Measurements from ENCODE around the gene COG7.

DNA sequence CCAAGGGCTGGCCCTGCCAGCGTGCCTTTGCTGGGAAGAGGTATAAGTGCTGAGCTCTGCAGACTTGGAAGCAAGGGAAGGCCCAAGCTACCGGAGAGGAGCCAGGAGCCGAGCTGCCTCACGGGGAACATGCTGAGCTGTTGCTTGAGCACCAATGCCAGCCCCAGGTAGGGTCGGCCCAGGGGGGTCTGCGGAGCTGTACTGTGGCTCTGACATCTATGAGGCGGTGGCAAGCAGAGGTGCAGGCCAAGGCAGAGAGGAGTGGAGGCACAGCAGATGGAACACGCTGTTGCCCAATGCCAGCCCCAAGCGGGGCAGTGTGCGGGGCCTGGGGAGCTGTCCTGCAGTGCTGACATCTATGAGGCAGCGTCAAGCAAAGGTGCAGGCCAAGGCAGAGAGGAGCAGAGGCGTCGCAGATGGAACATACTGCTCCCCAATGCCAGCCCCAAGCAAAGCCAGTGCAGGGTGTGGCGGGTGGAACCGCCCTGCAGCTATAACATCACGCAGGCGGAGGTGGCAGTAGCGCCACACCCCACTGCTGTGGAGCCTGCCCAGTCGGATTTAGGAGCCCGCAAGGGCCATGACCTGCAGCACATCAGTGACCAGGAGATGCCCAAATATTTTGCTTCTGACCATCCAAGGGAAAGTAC, 47.3 kb upstream of the COG7 start:
- TF ChIP-seq, protein P1, sequence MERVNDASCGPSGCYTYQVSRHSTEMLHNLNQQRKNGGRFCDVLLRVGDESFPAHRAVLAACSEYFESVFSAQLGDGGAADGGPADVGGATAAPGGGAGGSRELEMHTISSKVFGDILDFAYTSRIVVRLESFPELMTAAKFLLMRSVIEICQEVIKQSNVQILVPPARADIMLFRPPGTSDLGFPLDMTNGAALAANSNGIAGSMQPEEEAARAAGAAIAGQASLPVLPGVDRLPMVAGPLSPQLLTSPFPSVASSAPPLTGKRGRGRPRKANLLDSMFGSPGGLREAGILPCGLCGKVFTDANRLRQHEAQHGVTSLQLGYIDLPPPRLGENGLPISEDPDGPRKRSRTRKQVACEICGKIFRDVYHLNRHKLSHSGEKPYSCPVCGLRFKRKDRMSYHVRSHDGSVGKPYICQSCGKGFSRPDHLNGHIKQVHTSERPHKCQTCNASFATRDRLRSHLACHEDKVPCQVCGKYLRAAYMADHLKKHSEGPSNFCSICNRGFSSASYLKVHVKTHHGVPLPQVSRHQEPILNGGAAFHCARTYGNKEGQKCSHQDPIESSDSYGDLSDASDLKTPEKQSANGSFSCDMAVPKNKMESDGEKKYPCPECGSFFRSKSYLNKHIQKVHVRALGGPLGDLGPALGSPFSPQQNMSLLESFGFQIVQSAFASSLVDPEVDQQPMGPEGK (CRISPR knock-in tag; IDR thresholded peaks at IDR 0.05; ENCODE audit: borderline replicate concordance), result no peak
- no peak for TF ChIP-seq ZNF70 (CRISPR knock-in tag; IDR thresholded peaks at IDR 0.05)
- TF ChIP-seq, protein P2, sequence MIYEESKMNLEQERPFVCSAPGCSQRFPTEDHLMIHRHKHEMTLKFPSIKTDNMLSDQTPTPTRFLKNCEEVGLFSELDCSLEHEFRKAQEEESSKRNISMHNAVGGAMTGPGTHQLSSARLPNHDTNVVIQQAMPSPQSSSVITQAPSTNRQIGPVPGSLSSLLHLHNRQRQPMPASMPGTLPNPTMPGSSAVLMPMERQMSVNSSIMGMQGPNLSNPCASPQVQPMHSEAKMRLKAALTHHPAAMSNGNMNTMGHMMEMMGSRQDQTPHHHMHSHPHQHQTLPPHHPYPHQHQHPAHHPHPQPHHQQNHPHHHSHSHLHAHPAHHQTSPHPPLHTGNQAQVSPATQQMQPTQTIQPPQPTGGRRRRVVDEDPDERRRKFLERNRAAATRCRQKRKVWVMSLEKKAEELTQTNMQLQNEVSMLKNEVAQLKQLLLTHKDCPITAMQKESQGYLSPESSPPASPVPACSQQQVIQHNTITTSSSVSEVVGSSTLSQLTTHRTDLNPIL (CRISPR knock-in tag; IDR thresholded peaks at IDR 0.05; ENCODE audit: low read depth), result no peak
- TF ChIP-seq SNAI2 (CRISPR knock-in tag; IDR thresholded peaks at IDR 0.05), result no peak
- TF ChIP-seq, protein P3, sequence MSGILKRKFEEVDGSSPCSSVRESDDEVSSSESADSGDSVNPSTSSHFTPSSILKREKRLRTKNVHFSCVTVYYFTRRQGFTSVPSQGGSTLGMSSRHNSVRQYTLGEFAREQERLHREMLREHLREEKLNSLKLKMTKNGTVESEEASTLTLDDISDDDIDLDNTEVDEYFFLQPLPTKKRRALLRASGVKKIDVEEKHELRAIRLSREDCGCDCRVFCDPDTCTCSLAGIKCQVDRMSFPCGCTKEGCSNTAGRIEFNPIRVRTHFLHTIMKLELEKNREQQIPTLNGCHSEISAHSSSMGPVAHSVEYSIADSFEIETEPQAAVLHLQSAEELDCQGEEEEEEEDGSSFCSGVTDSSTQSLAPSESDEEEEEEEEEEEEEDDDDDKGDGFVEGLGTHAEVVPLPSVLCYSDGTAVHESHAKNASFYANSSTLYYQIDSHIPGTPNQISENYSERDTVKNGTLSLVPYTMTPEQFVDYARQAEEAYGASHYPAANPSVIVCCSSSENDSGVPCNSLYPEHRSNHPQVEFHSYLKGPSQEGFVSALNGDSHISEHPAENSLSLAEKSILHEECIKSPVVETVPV (CRISPR knock-in tag; IDR thresholded peaks at IDR 0.05), result no peak
